Skeletal muscle tissue (tissue), 4 donors: Measurements from ENCODE around the gene NOXA1. TPM values are rescaled to one million over a fixed set of nuclear protein-coding genes. Genes with fewer than 3 reads are reported as not detected.

Source experiments
- H3K27ac ChIP-seq: one replicate; pipeline ENCODE4 v1.7.0; 2013; ENCODE audit warnings: mild to moderate bottlenecking, low read depth, low read length, inconsistent platforms
- H3K27me3 ChIP-seq, 3 donors: one replicate each; pipeline ENCODE4 v1.7.0; 2013; ENCODE audit warnings: low read length in 3 of 3; ENCODE audit not compliant: control insufficient read depth in 3 of 3, insufficient read depth in 3 of 3
- H3K36me3 ChIP-seq, 3 donors: one replicate each; pipeline ENCODE4 v1.7.0; 2013; ENCODE audit warnings: low read length in 3 of 3; ENCODE audit not compliant: control insufficient read depth in 3 of 3, insufficient read depth in 3 of 3
- H3K4me1 ChIP-seq, 3 donors: one replicate each; pipeline ENCODE4 v1.7.0; 2013; ENCODE audit warnings: low read length in 3 of 3, mild to moderate bottlenecking in 3 of 3; ENCODE audit not compliant: control insufficient read depth in 3 of 3, insufficient read depth in 3 of 3
- H3K4me3 ChIP-seq, 3 donors: one replicate each; pipeline ENCODE4 v1.7.0; 2013; ENCODE audit warnings: low read length in 3 of 3
- H3K9ac ChIP-seq, 3 donors: one replicate each; pipeline ENCODE4 v1.7.0; 2013; ENCODE audit warnings: low read length in 3 of 3, mild to moderate bottlenecking in 3 of 3, moderate library complexity in 2 of 3, low read depth in 1 of 3
- H3K9me3 ChIP-seq, 3 donors: one replicate each; pipeline ENCODE4 v1.7.0; 2013; ENCODE audit warnings: low read length in 3 of 3; ENCODE audit not compliant: control insufficient read depth in 3 of 3
- total RNA-seq: library from RNA; depleted of rRNA; stranded (reverse); fragments of >200 nt; gene quantifications from one replicate; pipeline ENCODE4 v1.2.3, GENCODE V29; 2014
- donor health status: Osteomylitis.

The NOXA1 gene
- total RNA-seq, 1 donor from 2014 or later = 0.52 TPM

GRCh38 chr9:137460363-137461315 is 37.4 kb downstream of the NOXA1 start:
- no peak overlapping the region for H3K9ac ChIP-seq
- H3K27ac ChIP-seq = no peak overlapping the region
- peaks cover 6 to 20% (median 12%) of the 10 kb centered on the region in 3 donors for H3K4me1 ChIP-seq
- H3K4me3 ChIP-seq = no peak overlapping the region
- no peaks in the 10 kb centered on the region for H3K9me3 ChIP-seq
- no peaks in the 10 kb centered on the region for H3K27me3 ChIP-seq
- H3K36me3 ChIP-seq = peaks cover 3 to 18% (median 13%) of the 10 kb centered on the region in 3 donors

GRCh38 chr9:137461316-137461662 is 38.1 kb downstream of the NOXA1 start:
- Histone ChIP-seq H3K4me3 (no peak overlapping the region), H3K27me3 (no peaks in the 10 kb centered on the region), H3K4me1 (peaks cover 6 to 20% (median 12%) of the 10 kb centered on the region in 3 donors), H3K9ac (no peak overlapping the region), H3K9me3 (no peaks in the 10 kb centered on the region), H3K27ac (no peak overlapping the region), H3K36me3 (peaks cover 3 to 15% (median 12%) of the 10 kb centered on the region in 3 donors)

GRCh38 chr9:137461663-137462395 is 38.6 kb downstream of the NOXA1 start:
- Histone ChIP-seq H3K9ac (no peak overlapping the region), H3K27ac (no peak overlapping the region), H3K27me3 (no peaks in the 10 kb centered on the region), H3K9me3 (no peaks in the 10 kb centered on the region), H3K4me1 (peaks cover 6 to 20% (median 12%) of the 10 kb centered on the region in 3 donors), H3K36me3 (peaks cover 3 to 15% (median 12%) of the 10 kb centered on the region in 3 donors), H3K4me3 (no peak overlapping the region)

GRCh38 chr9:137462396-137462985 is 39.3 kb downstream of the NOXA1 start:
- Histone ChIP-seq H3K4me1 (peaks cover 6 to 20% (median 12%) of the 10 kb centered on the region in 3 donors), H3K27ac (no peak overlapping the region), H3K9me3 (no peaks in the 10 kb centered on the region), H3K36me3 (peaks cover 3 to 20% (median 14%) of the 10 kb centered on the region in 3 donors), H3K9ac (no peak overlapping the region), H3K27me3 (no peaks in the 10 kb centered on the region), H3K4me3 (no peak overlapping the region)

DNA sequence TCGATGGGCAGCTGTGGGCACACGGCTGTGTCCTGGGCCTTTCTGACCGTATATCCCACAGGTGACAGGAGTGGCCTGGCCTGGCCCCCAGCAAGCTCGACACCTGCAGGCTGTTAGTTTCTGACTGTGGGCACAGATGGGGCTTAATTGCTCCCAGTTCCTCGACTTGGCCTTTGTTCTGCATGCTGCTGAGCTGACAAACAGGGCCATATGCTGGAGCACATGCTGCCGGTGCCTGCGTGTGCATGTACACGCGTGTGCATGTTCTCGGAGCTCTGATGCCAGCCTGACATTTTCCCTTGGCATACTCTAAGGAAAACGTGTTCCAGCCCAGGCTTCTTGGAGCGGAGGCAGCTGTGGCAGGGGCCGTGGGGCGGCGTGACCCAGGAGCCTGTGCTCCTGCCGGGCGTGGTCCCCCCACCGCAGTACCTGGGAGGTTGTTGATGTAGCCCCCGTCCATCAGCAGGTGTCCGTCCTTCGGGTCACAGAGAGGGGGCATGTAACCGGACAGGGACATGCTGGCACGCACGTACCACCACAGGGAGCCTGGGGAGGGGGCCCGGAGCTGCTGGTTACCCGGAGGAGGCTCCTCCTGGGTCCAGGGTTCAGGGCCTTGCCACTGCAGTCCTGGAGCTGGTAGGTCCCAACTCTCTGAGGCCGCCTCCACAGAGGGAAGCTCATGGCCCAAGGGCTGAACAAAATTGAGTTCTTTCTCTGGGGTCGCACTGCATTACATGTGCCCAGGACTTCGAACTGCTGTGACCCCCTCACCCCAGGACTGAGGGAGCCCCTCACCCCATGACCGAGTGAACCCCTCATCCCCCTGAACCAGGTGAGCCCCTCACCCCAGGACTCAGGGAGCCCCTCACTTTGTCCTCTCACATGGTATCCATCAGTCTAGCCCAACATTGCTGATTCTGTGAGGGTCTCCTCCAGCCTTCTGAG is 40.1 kb downstream of the NOXA1 start:
- H3K9me3 ChIP-seq = no peaks in the 10 kb centered on the region
- no peaks in the 10 kb centered on the region for H3K27me3 ChIP-seq
- H3K27ac ChIP-seq = no peak overlapping the region
- peaks cover 3 to 20% (median 14%) of the 10 kb centered on the region in 3 donors for H3K36me3 ChIP-seq
- peaks cover 6 to 16% (median 9%) of the 10 kb centered on the region in 3 donors for H3K4me1 ChIP-seq
- H3K9ac ChIP-seq = no peak overlapping the region
- H3K4me3 ChIP-seq = no peak overlapping the region

DNA sequence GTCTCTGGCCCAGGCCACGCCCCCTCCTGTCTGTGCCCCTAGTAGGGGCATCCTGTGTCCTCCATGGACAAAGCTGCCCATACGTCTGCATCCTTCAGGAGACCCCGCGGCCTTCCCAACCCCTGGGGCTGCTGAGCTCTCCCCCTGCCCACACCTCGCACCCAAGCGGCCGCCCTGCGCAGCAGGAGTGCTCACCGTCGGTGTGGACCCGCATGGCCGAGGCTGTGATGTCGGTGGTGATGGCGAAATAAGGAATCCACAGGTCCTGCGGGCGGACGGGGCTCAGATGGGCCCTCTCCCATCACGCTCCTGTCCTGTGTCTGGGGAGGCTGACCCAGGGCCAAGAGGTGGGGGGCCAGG is 40.7 kb downstream of the NOXA1 start:
- H3K36me3 ChIP-seq = peaks cover 3 to 20% (median 14%) of the 10 kb centered on the region in 3 donors
- no peak overlapping the region for H3K9ac ChIP-seq
- H3K9me3 ChIP-seq = no peaks in the 10 kb centered on the region
- H3K27ac ChIP-seq = no peak overlapping the region
- H3K4me1 ChIP-seq = peaks cover 5 to 11% (median 6%) of the 10 kb centered on the region in 3 donors
- H3K27me3 ChIP-seq = no peaks in the 10 kb centered on the region
- H3K4me3 ChIP-seq = no peak overlapping the region

GRCh38 chr9:137464291-137464999 is 41.3 kb downstream of the NOXA1 start:
- Histone ChIP-seq H3K27me3 (no peaks in the 10 kb centered on the region), H3K9ac (no peak overlapping the region), H3K4me1 (peaks cover 4 to 9% (median 4%) of the 10 kb centered on the region in 3 donors), H3K36me3 (peaks cover 3 to 22% (median 14%) of the 10 kb centered on the region in 3 donors), H3K4me3 (no peak overlapping the region), H3K27ac (no peak overlapping the region), H3K9me3 (no peaks in the 10 kb centered on the region)

- Histone ChIP-seq H3K36me3 (peaks cover 3 to 22% (median 14%) of the 10 kb centered on the region in 3 donors), H3K27ac (no peak overlapping the region)
Observed at GRCh38 chr9:137465000-137465719, 42.0 kb downstream of the NOXA1 start.

More at GRCh38 chr9:137465000-137465719, 42.0 kb downstream of the NOXA1 start:
- Histone ChIP-seq H3K9me3 (no peaks in the 10 kb centered on the region), H3K4me3 (no peak overlapping the region), H3K27me3 (no peaks in the 10 kb centered on the region), H3K9ac (no peak overlapping the region), H3K4me1 (peaks cover 0 to 3% (median 0%) of the 10 kb centered on the region in 3 donors)
